CD1c-positive myeloid dendritic cell (primary cell): ENCODE results near the gene BMI1.
A peak's percentile ranks its signal among the peaks of the same experiment; 100 is the strongest.
"Not testable (repeated sequence)": the region's sequence is repeated elsewhere in the genome, so short reads cannot be mapped to it uniquely, and the experiment has no call there.

Source experiments
- DNase-seq: peaks from one replicate; pipeline ENCODE4 v3.0.0-alpha.2; 2016; ENCODE audit errors: extremely low spot score

The BMI1 gene

DNA sequence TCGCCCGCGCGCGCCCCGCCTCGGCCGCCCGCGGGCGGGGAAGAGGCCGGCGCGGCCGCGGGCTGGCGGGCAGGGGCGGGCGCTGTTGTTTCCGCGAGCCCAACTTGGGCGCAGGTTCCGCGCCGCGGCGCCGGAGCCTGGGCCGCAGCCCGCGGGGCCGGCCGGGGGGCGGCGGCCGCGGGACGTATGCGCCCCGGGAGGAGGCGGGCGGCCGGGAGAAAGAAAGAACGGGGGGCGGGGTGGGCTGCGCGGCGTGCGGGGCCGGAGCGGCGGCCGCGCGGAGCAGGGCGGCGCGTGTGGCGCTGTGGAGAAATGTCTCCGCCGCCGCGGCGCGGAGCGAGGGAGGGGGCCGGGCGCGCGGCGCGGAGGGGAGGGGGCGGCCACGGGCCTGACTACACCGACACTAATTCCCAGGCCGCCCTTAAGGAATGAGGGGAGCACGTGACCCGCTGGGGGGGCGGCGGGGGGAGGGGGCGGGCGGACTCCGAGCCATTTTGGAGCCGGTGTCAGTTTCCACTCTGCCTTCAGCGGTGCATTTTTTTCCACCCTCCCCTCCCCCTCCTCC, at the start of gene BMI1:
Gene BMI1, plus strand, starts transcription at position 509 of the 565 bp plus-strand sequence. CDS start 5,351 bp downstream, outside the sequence.
- DNase-seq = peak; percentile 59

DNA sequence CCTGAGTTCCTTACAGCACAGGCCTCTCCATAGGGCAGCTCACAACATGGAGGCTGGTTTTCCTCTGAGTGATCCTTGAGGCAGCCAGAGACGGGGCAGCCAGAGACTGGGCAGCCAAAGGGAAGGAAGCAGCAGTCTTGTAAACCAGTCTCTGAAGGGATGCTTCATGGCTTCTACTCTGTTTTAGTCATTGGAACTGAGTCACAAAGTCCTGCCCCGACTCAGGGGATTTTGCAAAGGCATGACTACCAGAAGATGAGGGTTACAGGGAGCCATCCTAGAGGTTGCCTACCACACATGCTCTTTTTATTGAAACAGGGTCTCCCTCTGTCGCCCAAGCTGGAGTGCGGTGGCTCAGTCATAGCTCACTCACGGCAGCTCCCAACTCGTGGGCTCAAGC, 49.1 kb upstream of the BMI1 start:
- no peak for DNase-seq

DNA sequence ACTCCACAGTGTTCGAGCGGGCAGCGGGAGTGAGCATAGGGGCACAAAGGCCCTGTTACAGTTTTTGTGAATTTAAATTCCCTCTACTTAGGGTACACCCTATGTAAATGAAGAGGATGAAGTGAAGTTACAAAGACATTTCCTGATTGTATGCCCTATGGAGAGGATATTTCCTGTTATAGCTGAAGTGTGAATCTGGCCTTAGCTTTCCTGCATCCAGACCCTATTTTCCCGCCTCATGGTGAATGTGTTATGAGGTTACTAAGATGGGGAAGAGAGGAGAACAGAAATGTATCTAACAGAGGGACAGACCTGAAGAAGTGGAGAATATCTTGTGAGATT, 42.5 kb upstream of the BMI1 start:
- DNase-seq = no peak

DNA sequence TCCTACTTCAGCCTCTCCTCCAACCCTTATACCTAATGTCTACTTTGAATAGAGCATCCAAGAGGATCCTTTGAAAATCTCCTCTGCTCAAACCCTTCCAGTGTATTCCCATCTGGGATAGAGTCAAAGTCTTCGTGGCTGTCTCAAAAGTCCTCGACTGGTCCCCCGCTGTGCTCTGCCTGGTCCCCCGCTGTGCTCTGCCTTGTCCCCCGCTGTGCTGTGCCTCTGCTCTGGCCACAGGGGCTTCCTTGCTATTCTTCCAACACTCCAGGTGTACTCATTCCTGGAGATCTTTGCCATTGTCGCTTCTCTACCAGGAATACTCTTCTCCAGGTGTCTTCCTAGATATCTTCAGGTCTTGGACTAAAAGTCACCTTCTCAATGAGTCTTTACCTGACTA, 40.8 kb upstream of the BMI1 start:
- DNase-seq = no peak

DNA sequence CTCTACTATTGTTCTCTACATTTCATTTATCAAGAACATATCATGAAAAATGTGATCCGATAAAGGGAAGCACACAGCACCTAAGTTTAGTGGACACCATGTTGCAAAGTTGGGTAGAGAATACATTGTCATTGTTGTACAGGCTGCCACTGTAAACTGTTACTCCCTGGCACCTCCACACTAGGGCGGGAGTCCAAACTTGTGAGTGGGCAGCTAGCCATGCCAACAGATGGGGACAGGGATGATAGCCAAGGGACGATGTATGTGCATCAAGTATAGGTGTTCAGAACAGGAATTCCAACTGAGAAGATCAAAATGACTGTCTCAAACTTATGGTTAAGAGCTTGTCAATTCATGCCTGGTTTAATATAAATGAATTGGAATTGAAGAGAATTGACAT, 35.8 kb upstream of the BMI1 start:
- no peak for DNase-seq

DNA sequence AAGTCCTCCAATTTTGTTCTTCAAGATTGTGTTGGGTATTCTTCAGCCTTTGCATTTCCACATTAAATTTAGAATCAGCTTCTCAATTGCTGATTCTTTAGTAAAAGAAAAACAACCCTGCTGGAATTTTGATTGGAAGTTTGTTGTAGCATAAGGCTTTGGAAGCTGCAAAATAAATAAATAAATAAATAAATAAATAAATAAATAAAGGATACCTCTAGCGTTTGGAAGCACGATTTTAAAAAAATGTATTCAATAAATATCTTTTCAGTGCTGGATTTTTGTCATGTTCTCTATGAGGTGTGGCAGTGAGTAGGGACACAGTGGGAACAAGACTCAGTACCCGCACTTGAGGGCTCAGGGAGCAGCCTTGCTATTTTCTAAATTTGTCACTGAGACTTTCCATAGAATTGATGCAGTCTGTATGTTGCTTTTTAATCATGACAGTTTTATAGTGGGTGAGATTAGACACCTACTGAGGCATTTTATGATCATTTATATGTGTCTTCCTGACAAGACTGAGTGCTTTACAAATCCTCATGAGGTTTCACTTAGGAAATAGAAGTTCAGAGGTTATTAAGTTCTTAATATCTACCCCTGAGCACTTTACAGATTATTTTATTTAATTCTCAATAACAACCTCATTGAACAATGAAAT, 27.0 kb upstream of the BMI1 start:
- no peak for DNase-seq

DNA sequence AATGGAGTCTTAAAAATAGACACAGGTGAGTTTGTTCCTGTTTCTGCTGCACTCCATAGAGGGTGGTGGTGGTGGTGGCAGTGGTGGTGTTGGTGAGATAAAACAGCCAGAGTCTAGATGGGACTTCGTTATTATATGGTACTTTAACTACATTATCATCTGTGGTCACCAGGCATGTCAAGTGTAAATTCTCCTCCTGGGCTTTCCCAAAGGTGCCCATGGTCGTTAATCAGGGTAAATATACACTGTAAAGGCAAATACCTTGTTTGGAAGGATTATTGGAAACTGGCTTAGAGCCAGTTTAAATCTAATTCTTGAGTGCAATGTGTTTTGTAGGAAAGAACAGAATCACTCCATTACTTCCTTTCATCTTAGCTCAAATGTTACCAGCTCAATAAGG, 26.2 kb upstream of the BMI1 start:
- no peak for DNase-seq

DNA sequence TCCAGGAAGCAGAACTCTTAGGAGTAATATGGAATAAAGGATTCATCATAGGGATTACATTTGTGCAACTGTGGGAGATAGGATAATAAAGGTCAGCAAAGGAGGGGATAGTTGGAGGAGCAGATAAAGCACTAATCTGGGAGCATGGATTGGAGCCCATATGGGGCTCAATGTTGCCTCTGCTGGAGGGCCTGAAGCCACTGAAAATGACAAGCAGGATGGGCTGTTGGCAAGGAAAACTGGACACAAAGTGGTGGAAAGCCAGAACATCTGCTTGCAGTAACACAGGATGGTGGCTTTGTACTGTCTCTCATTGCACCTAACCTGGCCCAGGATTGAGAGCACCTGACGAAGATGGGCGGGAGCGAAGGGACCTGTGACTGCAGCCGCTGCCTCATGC, 19.7 kb upstream of the BMI1 start:
- DNase-seq = no peak

DNA sequence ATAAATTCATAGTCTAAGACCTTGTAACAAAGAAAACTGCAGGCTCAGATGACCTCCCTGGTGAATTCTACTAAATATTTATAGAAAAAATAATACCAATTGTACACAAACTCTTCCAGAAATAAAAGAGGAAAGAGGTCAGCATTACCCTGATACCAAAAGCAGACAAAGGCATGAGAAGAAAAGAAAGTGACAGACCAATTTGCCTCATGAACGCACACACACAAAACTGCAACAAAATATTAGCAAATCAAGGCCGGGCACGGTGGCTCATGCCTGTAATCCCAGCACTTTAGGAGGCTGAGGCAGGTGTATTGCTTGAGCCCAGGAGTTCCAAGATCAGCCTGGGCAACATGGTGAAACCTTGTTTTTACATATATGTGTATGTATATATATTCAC, 17.4 kb upstream of the BMI1 start:
- no peak for DNase-seq

DNA sequence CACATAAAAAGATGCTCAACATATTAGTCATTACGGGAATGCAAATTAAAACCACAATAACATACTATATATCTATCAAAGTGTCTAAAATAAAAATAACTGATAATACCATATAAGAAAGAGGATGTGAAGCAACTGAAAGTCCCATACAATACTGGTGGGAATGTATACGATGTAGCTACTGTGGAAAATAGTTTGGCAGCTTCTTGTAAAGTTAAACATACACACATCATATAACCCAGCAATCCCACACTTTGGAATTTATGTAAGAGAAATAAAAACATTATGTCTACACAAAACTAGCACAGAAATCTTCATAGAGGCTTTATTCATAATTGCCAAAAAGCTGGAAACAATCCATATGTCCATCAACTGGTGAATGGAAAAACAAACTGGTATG, 15.2 kb upstream of the BMI1 start:
- DNase-seq = no peak

DNA sequence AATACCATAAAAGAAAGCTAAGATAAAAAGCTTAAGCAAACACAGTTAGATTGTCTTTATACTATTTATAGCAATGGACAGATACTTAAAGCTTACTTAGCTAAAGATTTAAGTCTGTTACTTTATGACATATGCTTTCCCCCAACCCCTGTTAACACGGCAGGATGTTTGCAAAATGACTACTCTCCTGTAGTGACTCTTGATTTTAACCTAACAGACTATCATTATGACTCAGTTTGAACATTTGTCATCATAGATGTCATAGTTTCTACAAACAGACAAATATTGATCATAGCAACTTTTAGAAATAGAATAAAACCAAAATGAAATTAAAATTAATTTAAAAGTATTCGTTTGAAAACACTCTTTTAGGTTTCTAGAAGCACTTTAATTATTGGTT, 12.5 kb upstream of the BMI1 start:
- no peak for DNase-seq

DNA sequence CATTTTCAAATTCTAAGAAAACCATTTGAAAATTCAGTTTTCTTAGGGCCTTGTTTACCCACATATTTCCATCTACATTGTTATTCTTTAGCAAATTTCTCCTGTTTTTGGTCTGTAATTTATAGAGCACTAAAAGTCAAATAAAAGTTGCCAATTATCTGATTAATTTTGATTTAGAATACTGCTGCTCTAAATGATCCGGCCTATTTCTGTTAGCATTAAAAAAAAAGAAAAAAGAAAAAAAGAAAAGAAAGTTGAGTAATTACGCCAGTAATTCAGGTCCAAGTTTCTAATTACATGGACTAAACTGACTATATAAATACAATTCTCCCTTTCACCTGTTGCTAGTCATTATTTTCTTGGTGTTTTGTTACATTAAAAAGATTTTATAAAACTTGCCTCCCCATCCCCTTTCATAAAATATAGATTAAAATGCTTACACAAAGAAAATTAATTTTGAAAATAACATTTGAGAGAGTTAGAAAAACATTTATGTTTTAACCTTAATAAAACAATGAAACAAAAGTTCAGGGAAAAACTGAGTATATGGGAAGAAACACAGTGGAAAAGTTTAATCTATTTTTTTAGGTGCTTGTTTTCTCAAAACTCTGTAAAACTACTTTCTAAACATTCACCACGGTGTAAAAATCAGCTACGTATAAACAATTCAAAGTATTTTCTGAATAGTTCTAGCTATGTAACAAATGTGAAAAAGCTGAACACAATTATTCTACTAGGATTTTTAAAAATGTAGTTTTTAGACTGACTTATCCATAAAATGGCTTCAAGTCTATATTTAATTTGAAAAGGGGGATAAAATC, 11.5 kb upstream of the BMI1 start:
- DNase-seq = no peak

DNA sequence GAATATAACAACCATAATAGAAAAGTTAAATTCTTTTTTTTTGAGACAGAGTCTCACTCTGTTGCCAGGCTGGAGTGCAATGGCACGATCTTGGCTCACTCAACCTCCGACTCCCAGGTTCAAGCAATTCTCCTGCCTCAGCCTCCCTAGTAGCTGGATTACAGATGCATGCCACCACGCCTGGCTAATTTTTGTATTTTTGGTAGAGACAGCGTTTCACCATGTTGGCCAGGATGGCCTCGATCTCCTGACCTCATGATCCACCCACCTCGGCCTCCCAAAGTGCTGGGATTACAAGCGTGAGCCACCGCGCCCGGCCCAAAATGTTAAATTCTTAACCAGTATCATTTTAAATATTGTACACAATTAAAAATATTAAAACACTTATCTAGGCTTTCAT, 10.9 kb upstream of the BMI1 start:
- DNase-seq = not testable (repeated sequence)

DNA sequence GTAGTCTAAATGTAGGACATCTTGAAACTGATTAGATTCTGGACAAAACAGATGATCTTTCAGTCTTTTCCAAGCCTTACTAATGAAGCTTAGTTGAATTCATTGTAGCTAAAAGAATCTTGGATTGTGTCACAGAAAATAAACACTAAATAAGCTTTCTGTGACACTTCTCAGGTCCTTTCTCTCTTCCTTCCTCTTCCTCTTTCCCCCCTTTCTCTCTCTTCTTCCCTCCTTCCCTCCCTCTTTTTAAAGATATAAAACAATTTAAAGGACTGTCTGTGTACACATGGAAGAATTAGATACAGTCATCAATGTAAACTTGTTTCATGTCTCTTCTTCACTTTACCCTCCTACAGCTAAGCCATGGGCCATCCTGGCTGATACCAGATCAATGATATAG, 10.0 kb upstream of the BMI1 start:
- DNase-seq = no peak

DNA sequence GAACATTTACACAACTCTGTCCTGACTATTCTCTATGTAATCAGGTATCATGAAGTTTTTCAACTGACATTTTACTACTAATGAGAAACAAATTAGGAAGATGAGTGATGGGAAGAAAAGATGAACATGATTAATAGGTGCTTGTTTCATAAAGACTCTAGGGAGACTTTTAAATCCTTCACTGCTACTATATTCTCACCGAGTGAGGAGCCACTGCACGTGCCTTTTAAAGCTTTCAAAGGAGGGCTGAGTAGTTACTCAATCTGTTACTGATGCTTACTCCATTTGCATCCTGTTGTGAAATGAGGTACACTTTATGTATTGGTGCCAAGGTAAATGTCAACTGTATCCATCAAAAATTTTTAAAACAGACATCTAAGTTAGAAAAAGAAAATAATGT, 6.0 kb upstream of the BMI1 start:
- no peak for DNase-seq

DNA sequence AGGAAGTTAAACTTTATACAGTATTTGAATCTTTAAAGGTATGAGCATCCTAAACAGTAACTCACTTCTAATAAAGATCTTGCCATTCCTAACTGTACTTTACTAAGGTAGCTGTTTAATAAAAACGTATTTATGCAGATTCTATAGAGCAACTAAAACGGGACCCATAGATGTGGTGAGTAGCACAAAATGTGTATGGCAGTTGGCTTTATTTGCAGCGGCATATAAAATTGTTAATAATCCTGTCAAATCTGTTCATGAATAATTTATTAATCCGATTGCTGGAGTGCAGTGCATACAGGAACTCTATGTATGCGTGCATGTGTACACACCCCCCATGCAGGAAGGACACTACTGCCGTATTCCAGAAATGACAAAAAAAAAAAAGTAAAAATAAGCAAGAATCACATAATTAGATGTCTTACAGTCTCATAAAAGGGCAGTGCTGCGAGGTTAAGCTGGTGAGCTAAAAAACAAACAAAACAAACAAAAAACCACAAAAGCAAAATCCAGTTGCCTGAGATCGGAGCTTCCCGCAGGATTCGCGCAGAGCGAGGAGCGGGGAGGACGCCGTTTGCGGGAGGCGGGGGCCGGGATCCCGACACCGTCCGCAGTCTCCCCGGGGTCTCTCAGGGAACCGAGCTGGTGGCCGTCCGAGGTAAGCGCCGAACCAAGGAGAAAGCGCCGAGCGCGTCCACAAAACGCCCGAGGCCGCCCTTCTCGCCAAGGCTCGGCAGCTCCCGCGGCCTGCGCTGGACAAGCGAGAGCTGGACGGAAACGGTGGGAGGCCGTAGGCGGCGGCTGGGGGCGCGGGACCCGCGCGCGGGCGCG, 5.2 kb upstream of the BMI1 start:
- DNase-seq = no peak

DNA sequence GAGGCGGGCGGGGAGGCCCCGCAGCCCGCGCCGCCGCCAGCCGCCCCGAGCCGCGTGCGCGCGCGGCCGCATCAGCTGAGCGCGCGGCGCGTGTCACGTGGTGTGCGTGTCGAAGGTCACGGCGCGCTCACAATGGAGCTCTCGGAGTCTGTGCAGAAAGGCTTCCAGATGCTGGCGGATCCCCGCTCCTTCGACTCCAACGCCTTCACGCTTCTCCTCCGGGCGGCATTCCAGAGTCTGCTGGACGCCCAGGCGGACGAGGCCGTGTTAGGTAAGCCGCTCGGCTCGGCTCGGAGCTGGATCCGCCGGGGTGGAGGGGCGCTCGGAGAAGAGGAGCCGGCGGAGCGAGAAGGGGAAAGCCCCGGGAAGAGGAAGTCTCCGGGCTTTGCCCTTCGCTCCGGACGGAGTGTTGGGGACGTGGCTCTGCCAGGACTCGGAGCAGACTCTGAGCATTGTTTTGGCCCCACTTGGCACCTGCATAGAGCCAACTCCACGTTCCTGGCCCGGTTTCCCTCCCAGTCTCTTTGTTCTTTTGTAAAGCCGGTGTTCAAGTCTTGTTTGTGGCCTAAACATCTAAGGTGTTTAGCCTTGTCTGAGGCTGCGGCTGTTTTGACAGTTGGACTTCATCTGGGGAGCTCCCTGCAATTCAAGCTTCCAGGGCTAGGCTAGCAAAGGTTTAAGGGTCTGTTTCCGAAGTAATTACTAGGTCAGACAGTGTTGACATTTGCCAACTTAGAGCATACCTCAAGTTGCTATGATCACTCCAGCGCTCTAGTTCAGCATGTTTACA, 4.4 kb upstream of the BMI1 start, which contains the start of gene COMMD3:
Gene COMMD3, plus strand, starts transcription at position 103 of the 790 bp plus-strand sequence. Its CDS starts 30 bp downstream, at position 133.
- DNase-seq = peak; percentile 92

DNA sequence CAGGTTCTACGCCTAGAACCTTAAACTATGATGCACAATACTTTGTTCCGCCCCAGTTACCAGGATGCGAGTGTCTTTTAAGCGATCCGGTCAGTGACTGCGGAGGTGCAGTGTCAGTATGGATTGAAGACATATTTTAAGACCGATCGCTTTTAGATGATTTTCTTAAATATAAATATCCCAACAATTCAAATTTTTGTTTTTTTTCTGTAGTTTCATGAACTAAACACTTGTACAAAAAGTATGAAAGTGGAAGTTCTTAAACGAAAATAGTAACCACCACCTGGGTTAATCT, 3.9 kb upstream of the BMI1 start:
- DNase-seq = no peak

DNA sequence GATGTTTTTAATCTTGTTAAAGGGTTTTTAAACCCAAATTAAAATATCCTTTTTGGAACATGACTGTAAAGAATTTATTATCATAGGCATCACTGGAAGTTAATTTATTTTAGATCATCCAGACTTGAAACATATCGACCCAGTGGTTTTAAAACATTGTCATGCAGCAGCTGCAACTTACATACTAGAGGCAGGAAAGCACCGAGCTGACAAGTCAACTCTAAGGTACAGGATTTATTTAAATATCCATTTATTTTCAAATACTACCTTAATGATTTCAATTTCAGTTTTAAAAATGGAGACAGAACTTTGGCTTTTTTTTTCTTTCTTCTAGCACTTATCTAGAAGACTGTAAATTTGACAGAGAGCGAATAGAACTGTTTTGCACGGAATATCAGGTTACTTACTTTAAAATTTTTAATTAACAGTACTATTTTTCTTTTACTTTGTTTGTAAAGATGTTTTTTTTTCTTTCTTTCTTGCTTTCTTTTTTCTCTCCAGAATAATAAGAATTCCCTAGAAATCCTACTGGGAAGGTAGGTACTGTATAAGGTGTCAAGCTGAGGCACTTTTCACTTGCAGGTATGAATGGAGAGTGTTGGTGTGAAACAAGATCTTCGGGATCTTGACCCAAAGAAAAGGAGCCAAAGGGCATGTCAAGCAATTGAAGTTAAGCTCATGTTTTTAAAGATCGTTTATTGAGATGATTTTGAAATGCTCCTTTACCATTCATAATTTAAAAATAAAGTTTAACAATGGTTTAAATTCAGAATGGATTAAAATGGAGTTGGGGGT, 2.9 kb upstream of the BMI1 start:
- DNase-seq = no peak

DNA sequence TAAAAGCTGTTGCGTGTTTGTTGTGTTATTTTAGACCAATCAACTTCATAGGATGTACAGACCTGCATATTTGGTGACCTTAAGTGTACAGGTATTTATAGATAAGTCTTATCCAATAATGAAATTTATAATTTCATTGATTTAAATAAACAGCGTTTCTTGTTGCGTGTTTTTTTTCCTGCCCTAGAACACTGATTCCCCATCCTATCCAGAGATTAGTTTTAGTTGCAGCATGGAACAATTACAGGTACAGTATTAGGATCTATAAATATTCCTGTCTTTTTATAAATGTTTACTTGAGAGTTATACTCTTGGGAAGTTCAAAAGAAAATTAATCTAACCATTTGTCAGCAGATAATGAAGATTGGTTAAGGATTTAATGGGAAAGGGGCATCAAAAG, 2.1 kb upstream of the BMI1 start:
- no peak for DNase-seq

DNA sequence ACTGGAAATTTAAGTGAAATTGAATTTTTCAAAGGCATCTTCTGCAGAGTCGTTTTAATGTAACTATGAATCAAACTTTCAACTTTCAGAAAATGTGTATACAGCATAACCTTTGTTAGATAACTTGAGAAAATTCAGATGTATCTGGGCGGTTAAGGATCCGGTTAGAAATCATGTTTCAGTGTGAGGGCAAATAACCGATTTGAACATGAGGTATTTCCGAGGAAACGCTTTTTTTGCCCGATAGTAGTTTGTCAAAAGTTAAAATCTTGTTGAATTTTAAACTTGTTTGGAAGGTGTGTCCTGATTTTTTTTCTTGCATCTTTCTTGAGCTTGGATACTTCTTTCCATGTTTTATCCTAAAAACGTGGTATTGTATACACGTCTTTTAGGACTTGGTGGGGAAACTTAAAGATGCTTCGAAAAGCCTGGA, 1.3 kb upstream of the BMI1 start:
- no peak for DNase-seq
